Panc1 (cell line): ENCODE results near the gene NAPA. TPM values are rescaled to one million over a fixed set of nuclear protein-coding genes. Genes with fewer than 3 reads are reported as not detected.

Source experiments
- total RNA-seq: library from RNA; stranded (reverse); gene quantifications from one replicate; pipeline ENCODE4 v1.2.1, GENCODE V29; 2021; ENCODE audit not compliant: unreplicated experiment

The NAPA gene
- total RNA-seq, 1 experiment from 2014 or later, result 71.0 TPM

Other genes starting within 250 kb of the NAPA start
- 13.1 TPM for gene INAFM1, start 240.2 kb downstream of the NAPA start, total RNA-seq
- gene C5AR1, start 205.2 kb downstream of the NAPA start, total RNA-seq, result 2.7 TPM
- gene C5AR2, start 182.9 kb downstream of the NAPA start, total RNA-seq, result 0.03 TPM
- 29.2 TPM for gene DHX34, start 165.7 kb downstream of the NAPA start, total RNA-seq
- gene MEIS3, start 95.5 kb downstream of the NAPA start, total RNA-seq, result 11.3 TPM
- 0.10 TPM for gene SLC8A2, start 43.2 kb downstream of the NAPA start, total RNA-seq
- gene KPTN, start 30.8 kb downstream of the NAPA start, total RNA-seq, result 26.5 TPM
- gene ZNF541, start 58.1 kb upstream of the NAPA start, total RNA-seq, result 0.15 TPM
- 13.7 TPM for gene BICRA, start 94.1 kb upstream of the NAPA start, total RNA-seq
- 41.8 TPM for gene EHD2, start 198.4 kb upstream of the NAPA start, total RNA-seq
- gene NOP53, start 230.5 kb upstream of the NAPA start, total RNA-seq, result 64.3 TPM